ENCODE results near the gene TMEM109. TPM values are rescaled to one million over a fixed set of nuclear protein-coding genes. Genes with fewer than 3 reads are reported as not detected.

TMEM109 gene
- total and polyA plus RNA-seq, 9 of the 15 experiments (the other 6 are each of a cell fraction or from before 2014, with no cell fraction given), result 9.2 to 71.3 (median 30.5) TPM

DNA sequence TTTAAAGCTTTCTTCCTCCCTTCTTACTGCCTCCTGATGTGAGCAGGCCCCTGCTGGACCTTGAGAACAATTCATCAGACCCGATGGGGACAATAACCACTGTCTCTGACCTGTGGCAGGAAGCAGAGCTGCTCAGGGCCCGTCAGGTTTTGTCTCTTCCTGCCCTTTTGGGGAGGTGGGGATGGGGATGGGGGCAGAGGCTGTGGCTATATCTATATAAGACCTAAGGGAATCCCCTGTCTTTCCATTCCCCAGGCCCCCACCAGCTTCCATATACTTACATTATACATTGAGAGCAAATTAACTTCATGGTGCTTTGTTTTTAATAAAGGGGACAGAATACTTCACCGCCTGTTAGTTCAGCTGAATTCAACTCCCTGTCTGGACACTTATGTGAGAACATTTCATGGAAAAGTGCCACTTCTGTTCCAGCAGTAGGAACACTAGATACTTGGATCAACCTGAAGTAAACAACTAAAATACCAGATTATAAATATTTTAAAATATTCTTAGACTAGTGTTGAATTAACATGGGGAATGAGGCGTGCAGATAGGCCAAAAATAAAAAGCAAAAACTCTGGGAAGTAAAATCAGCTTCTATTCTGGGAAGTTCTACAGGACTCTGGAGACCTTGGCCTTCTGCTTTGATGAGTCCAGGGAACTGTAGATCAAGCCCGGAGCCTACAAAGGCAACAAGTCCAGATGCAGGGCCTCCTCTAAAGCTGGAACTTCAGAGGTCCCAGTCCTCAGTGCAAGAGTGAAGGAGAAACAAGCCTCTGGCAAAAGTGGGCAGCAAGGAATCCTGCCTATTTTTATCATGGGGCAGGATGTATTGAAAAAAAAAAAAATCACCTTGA is 35.5 kb upstream of the TMEM109 start (continued):
- TF ChIP-seq, protein P1, sequence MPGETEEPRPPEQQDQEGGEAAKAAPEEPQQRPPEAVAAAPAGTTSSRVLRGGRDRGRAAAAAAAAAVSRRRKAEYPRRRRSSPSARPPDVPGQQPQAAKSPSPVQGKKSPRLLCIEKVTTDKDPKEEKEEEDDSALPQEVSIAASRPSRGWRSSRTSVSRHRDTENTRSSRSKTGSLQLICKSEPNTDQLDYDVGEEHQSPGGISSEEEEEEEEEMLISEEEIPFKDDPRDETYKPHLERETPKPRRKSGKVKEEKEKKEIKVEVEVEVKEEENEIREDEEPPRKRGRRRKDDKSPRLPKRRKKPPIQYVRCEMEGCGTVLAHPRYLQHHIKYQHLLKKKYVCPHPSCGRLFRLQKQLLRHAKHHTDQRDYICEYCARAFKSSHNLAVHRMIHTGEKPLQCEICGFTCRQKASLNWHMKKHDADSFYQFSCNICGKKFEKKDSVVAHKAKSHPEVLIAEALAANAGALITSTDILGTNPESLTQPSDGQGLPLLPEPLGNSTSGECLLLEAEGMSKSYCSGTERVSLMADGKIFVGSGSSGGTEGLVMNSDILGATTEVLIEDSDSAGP (CRISPR knock-in tag; IDR thresholded peaks at IDR 0.05), result no peak
- TF ChIP-seq, protein P2, sequence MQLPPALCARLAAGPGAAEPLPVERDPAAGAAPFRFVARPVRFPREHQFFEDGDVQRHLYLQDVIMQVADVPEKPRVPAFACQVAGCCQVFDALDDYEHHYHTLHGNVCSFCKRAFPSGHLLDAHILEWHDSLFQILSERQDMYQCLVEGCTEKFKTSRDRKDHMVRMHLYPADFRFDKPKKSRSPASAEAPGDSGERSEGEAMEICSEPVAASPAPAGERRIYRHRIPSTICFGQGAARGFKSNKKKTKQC (CRISPR knock-in tag; IDR thresholded peaks at IDR 0.05), result no peak

DNA sequence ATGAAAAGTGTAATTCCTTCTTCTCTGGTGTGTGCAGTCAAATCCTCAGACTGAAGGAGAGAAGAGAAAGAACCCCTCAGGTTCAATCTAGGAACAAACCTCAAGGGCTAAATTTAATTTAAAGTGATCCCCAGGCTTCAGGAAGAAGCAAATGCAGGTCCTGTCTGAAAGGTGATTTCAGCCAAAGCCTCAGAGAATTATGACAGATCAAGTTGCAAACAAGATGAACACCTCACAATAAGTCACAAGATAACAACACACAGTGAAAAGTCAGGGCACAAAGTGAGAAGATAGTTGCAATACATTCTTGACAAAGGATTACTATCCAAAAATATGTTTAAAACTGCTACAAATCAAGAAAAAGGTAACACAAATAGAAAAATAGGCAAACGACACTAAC is 34.9 kb upstream of the TMEM109 start:
- in situ Hi-C loops (cut with MboI) (no loop called here), intact Hi-C loops (cut with micrococcal nuclease) (no loop called here)
- 41% methylated on average over 1 of the region's 1 CpG for WGBS (ENCODE audit: insufficient coverage, low coverage, missing lambda C conversion rate)
- no peak for TF ChIP-seq ZNF134 (CRISPR knock-in tag; conservative IDR thresholded peaks at IDR 0.05)
- no peak for TF ChIP-seq ZSCAN29 (IDR thresholded peaks at IDR 0.05)
- no peak for TF ChIP-seq MECOM (CRISPR knock-in tag; IDR thresholded peaks at IDR 0.05)
- TF ChIP-seq POLR2AphosphoS5 (IDR thresholded peaks at IDR 0.05; ENCODE audit: control insufficient read depth, insufficient read depth, low read depth, low read length), result no peak
- TF ChIP-seq CBFA2T2 (conservative IDR thresholded peaks at IDR 0.05), result no peak
- no peak for TF ChIP-seq ADNP (tag; IDR thresholded peaks at IDR 0.05)
- Histone ChIP-seq H3K9ac (ENCODE audit: insufficient read depth in 1 of 2, low read depth in 2 of 2, low read length in 2 of 2) (no peak overlapping the region), H2AFZ (ENCODE audit: low read depth, low read length) (no peak overlapping the region), H3K36me3 (ENCODE audit: control insufficient read depth, insufficient read depth, low read length) (peaks cover 19% of the 10 kb centered on the region; the same call in 2 of the 3 replicates), H4K20me1 (replicated peaks; ENCODE audit: control insufficient read depth, insufficient read depth, low read length) (no peaks in the 10 kb centered on the region), H3K27ac (ENCODE audit: extremely low read depth, low read depth, low read length) (no peak overlapping the region), H3K9me3 (replicated peaks; ENCODE audit: control insufficient read depth, insufficient read depth, low read depth, low read length) (no peaks in the 10 kb centered on the region), H3K4me3 (no peak overlapping the region), H3K9me1 (ENCODE audit: control insufficient read depth, insufficient read depth, low read length) (peaks cover 3% of the 10 kb centered on the region), H3K27me3 (ENCODE audit: control insufficient read depth in 2 of 2, insufficient read depth in 2 of 2, low read length in 2 of 2) (no peaks in the 10 kb centered on the region), H3K79me2 (ENCODE audit: control insufficient read depth, insufficient read depth, low read length) (no peaks in the 10 kb centered on the region), H3K4me1 (replicated peaks in 1 of 2; ENCODE audit: control insufficient read depth in 2 of 2, insufficient read depth in 2 of 2, low read length in 2 of 2) (0 out of 5 replicates have a peak, but pooled peaks cover 0 to 3% of the 10 kb centered on the region in 2 experiments), H3K4me2 (ENCODE audit: insufficient read depth, low read length) (no peak overlapping the region)
- ATAC-seq, result no peak
- ChIA-PET CTCF (ENCODE audit: low intra/inter-chr PET ratio) (interaction anchor here (0.6 kb wide), 1 partner anchor 266 kb away, joined by 4 read pairs; no protein-coding TSS in a partner anchor), POLR2A (interaction anchor here (1.1 kb wide), 1 partner anchor 9 kb away, joined by 3 read pairs; no protein-coding TSS in a partner anchor)
- no peak for DNase-seq (ENCODE audit: extremely low read depth in 1 of 4, low spot score in 3 of 4)
- no TSS peak for BruUV-seq (replicated peaks)
- FAIRE-seq, result no peak

All from K562 (cell line).